ENCODE measurements around the gene TRAPPC6A. TPM values are rescaled to one million over a fixed set of nuclear protein-coding genes. Genes with fewer than 3 reads are reported as not detected.

Gene TRAPPC6A
- total and polyA plus RNA-seq, 2 experiments from 2014 or later, result 29.4 to 74.7 TPM

GRCh38 chr19:45172173-45172572 lies 5.9 kb downstream of the TRAPPC6A start:
- H3K4me1 Mint-ChIP-seq, result peaks cover under 1% of the 10 kb centered on the region; the same call in 2 of the 3 replicates
- Histone ChIP-seq H4K20me1 (replicated peaks; ENCODE audit: insufficient read depth) (no peaks in the 10 kb centered on the region; the same call in 1 of the 2 replicates), H3K4me1 (ENCODE audit: insufficient read depth) (0 out of 2 replicates have a peak, but pooled peaks cover under 1% of the 10 kb centered on the region), H2AFZ (no peak overlapping the region), H3K4me2 (no peak overlapping the region), H3K27me3 (ENCODE audit: insufficient read depth) (no peaks in the 10 kb centered on the region), H3F3A (replicated peaks; ENCODE audit: low read depth) (no peaks in the 10 kb centered on the region), H3K4me3 (no peak overlapping the region), H3K27ac (ENCODE audit: low read depth) (no peak overlapping the region), H3K36me3 (ENCODE audit: insufficient read depth) (no peaks in the 10 kb centered on the region), H3K9me2 (ENCODE audit: insufficient read depth) (no peaks in the 10 kb centered on the region), H3K79me2 (replicated peaks; ENCODE audit: insufficient read depth) (peaks cover 1% of the 10 kb centered on the region)
- DNase-seq (ENCODE audit: low spot score) (no peak), ATAC-seq (no peak)
- peaks cover 6% of the 10 kb centered on the region for H3K27me3 Mint-ChIP-seq (ENCODE audit: insufficient read depth, low read depth, poor library complexity)
- no peak overlapping the region for H3K27ac Mint-ChIP-seq
- H3K4me3 Mint-ChIP-seq, result no peak overlapping the region
- no peaks in the 10 kb centered on the region; the same call in 2 of the 3 replicates for H3K36me3 Mint-ChIP-seq (ENCODE audit: low read depth)
- H3K9me3 Mint-ChIP-seq, result no peaks in the 10 kb centered on the region
- TF ChIP-seq, protein P1, sequence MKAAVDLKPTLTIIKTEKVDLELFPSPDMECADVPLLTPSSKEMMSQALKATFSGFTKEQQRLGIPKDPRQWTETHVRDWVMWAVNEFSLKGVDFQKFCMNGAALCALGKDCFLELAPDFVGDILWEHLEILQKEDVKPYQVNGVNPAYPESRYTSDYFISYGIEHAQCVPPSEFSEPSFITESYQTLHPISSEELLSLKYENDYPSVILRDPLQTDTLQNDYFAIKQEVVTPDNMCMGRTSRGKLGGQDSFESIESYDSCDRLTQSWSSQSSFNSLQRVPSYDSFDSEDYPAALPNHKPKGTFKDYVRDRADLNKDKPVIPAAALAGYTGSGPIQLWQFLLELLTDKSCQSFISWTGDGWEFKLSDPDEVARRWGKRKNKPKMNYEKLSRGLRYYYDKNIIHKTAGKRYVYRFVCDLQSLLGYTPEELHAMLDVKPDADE (IDR thresholded peaks at IDR 0.05), result no peak
- TF ChIP-seq, protein P2, sequence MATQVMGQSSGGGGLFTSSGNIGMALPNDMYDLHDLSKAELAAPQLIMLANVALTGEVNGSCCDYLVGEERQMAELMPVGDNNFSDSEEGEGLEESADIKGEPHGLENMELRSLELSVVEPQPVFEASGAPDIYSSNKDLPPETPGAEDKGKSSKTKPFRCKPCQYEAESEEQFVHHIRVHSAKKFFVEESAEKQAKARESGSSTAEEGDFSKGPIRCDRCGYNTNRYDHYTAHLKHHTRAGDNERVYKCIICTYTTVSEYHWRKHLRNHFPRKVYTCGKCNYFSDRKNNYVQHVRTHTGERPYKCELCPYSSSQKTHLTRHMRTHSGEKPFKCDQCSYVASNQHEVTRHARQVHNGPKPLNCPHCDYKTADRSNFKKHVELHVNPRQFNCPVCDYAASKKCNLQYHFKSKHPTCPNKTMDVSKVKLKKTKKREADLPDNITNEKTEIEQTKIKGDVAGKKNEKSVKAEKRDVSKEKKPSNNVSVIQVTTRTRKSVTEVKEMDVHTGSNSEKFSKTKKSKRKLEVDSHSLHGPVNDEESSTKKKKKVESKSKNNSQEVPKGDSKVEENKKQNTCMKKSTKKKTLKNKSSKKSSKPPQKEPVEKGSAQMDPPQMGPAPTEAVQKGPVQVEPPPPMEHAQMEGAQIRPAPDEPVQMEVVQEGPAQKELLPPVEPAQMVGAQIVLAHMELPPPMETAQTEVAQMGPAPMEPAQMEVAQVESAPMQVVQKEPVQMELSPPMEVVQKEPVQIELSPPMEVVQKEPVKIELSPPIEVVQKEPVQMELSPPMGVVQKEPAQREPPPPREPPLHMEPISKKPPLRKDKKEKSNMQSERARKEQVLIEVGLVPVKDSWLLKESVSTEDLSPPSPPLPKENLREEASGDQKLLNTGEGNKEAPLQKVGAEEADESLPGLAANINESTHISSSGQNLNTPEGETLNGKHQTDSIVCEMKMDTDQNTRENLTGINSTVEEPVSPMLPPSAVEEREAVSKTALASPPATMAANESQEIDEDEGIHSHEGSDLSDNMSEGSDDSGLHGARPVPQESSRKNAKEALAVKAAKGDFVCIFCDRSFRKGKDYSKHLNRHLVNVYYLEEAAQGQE (IDR thresholded peaks at IDR 0.05; ENCODE audit: unreplicated experiment), result no peak
- TF ChIP-seq EZH2phosphoT487 (IDR thresholded peaks at IDR 0.05; ENCODE audit: unreplicated experiment), result no peak
- TF ChIP-seq POLR2AphosphoS5 (IDR thresholded peaks at IDR 0.05; ENCODE audit: low read depth), result no peak
- no peak for TF ChIP-seq CREB1 (CRISPR knock-in tag; IDR thresholded peaks at IDR 0.05; ENCODE audit: low read depth)
- no peak for TF ChIP-seq CTCF (conservative IDR thresholded peaks at IDR 0.05; ENCODE audit: low read depth in 2 of 2)
- TF ChIP-seq, protein P3, sequence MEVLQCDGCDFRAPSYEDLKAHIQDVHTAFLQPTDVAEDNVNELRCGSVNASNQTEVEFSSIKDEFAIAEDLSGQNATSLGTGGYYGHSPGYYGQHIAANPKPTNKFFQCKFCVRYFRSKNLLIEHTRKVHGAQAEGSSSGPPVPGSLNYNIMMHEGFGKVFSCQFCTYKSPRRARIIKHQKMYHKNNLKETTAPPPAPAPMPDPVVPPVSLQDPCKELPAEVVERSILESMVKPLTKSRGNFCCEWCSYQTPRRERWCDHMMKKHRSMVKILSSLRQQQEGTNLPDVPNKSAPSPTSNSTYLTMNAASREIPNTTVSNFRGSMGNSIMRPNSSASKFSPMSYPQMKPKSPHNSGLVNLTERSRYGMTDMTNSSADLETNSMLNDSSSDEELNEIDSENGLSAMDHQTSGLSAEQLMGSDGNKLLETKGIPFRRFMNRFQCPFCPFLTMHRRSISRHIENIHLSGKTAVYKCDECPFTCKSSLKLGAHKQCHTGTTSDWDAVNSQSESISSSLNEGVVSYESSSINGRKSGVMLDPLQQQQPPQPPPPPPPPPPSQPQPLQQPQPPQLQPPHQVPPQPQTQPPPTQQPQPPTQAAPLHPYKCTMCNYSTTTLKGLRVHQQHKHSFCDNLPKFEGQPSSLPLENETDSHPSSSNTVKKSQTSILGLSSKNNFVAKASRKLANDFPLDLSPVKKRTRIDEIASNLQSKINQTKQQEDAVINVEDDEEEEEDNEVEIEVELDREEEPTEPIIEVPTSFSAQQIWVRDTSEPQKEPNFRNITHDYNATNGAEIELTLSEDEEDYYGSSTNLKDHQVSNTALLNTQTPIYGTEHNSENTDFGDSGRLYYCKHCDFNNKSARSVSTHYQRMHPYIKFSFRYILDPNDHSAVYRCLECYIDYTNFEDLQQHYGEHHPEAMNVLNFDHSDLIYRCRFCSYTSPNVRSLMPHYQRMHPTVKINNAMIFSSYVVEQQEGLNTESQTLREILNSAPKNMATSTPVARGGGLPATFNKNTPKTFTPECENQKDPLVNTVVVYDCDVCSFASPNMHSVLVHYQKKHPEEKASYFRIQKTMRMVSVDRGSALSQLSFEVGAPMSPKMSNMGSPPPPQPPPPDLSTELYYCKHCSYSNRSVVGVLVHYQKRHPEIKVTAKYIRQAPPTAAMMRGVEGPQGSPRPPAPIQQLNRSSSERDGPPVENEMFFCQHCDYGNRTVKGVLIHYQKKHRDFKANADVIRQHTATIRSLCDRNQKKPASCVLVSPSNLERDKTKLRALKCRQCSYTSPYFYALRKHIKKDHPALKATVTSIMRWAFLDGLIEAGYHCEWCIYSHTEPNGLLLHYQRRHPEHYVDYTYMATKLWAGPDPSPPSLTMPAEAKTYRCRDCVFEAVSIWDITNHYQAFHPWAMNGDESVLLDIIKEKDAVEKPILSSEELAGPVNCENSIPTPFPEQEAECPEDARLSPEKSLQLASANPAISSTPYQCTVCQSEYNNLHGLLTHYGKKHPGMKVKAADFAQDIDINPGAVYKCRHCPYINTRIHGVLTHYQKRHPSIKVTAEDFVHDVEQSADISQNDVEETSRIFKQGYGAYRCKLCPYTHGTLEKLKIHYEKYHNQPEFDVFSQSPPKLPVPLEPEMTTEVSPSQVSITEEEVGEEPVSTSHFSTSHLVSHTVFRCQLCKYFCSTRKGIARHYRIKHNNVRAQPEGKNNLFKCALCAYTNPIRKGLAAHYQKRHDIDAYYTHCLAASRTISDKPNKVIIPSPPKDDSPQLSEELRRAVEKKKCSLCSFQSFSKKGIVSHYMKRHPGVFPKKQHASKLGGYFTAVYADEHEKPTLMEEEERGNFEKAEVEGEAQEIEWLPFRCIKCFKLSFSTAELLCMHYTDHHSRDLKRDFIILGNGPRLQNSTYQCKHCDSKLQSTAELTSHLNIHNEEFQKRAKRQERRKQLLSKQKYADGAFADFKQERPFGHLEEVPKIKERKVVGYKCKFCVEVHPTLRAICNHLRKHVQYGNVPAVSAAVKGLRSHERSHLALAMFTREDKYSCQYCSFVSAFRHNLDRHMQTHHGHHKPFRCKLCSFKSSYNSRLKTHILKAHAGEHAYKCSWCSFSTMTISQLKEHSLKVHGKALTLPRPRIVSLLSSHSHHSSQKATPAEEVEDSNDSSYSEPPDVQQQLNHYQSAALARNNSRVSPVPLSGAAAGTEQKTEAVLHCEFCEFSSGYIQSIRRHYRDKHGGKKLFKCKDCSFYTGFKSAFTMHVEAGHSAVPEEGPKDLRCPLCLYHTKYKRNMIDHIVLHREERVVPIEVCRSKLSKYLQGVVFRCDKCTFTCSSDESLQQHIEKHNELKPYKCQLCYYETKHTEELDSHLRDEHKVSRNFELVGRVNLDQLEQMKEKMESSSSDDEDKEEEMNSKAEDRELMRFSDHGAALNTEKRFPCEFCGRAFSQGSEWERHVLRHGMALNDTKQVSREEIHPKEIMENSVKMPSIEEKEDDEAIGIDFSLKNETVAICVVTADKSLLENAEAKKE (CRISPR knock-in tag; IDR thresholded peaks at IDR 0.05), result no peak
